ENCODE data around the gene CPHXL2.

GRCh38 chr16:75632857-75633256, 44.0 kb downstream of the CPHXL2 start:
- TF ChIP-seq, protein P1, sequence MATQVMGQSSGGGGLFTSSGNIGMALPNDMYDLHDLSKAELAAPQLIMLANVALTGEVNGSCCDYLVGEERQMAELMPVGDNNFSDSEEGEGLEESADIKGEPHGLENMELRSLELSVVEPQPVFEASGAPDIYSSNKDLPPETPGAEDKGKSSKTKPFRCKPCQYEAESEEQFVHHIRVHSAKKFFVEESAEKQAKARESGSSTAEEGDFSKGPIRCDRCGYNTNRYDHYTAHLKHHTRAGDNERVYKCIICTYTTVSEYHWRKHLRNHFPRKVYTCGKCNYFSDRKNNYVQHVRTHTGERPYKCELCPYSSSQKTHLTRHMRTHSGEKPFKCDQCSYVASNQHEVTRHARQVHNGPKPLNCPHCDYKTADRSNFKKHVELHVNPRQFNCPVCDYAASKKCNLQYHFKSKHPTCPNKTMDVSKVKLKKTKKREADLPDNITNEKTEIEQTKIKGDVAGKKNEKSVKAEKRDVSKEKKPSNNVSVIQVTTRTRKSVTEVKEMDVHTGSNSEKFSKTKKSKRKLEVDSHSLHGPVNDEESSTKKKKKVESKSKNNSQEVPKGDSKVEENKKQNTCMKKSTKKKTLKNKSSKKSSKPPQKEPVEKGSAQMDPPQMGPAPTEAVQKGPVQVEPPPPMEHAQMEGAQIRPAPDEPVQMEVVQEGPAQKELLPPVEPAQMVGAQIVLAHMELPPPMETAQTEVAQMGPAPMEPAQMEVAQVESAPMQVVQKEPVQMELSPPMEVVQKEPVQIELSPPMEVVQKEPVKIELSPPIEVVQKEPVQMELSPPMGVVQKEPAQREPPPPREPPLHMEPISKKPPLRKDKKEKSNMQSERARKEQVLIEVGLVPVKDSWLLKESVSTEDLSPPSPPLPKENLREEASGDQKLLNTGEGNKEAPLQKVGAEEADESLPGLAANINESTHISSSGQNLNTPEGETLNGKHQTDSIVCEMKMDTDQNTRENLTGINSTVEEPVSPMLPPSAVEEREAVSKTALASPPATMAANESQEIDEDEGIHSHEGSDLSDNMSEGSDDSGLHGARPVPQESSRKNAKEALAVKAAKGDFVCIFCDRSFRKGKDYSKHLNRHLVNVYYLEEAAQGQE (IDR thresholded peaks at IDR 0.05; ENCODE audit: low read depth): no peak
- TF ChIP-seq TCF12 (IDR thresholded peaks at IDR 0.05; ENCODE audit: low read depth) (no peak), NFIC (IDR thresholded peaks at IDR 0.05) (no peak), EP300 (IDR thresholded peaks at IDR 0.05; ENCODE audit: borderline replicate concordance) (no peak), CEBPB (IDR thresholded peaks at IDR 0.05) (no peak), CREB1 (IDR thresholded peaks at IDR 0.05; ENCODE audit: low read depth) (no peak), EGR1 (IDR thresholded peaks at IDR 0.05) (no peak), USF1 (IDR thresholded peaks at IDR 0.05) (no peak)
